ENCODE data around the gene PLEKHG3.
A peak's percentile ranks its signal among the peaks of the same experiment; 100 is the strongest.

Gene PLEKHG3

GRCh38 chr14:64779472-64779871, 75.2 kb downstream of the PLEKHG3 start:
- H3K27ac Mint-ChIP-seq: no peak overlapping the region
- H3K4me1 Mint-ChIP-seq: no peaks in the 10 kb centered on the region

GRCh38 chr14:64782196-64782595, 78.0 kb downstream of the PLEKHG3 start:
- H3K4me3 Mint-ChIP-seq: no peak overlapping the region
- H3K27ac Mint-ChIP-seq: no peak overlapping the region
- H3K4me1 Mint-ChIP-seq: no peaks in the 10 kb centered on the region
- no peak for DNase-seq
- no peaks in the 10 kb centered on the region for H3K9me3 Mint-ChIP-seq
- no peaks in the 10 kb centered on the region for H3K27me3 Mint-ChIP-seq
- no peak for ATAC-seq

More at GRCh38 chr14:64779472-64779871, 75.2 kb downstream of the PLEKHG3 start:
- H3K4me3 Mint-ChIP-seq: no peak overlapping the region
- DNase-seq: no peak
- no peaks in the 10 kb centered on the region for H3K9me3 Mint-ChIP-seq
- ATAC-seq: no peak
- no peaks in the 10 kb centered on the region for H3K27me3 Mint-ChIP-seq

GRCh38 chr14:64784006-64784405, 79.8 kb downstream of the PLEKHG3 start:
- Mint-ChIP-seq H3K9me3 (no peaks in the 10 kb centered on the region), H3K4me3 (no peak overlapping the region), H3K27ac (no peak overlapping the region), H3K4me1 (no peaks in the 10 kb centered on the region), H3K27me3 (no peaks in the 10 kb centered on the region)
- ATAC-seq (no peak), DNase-seq (no peak)

- Mint-ChIP-seq H3K4me1 (no peaks in the 10 kb centered on the region), H3K27me3 (no peaks in the 10 kb centered on the region), H3K27ac (no peak overlapping the region), H3K9me3 (no peaks in the 10 kb centered on the region), H3K4me3 (no peak overlapping the region)
- DNase-seq (no peak), ATAC-seq (no peak)
Measured at GRCh38 chr14:64786296-64787149, 82.3 kb downstream of the PLEKHG3 start.

- no peaks in the 10 kb centered on the region for H3K4me1 Mint-ChIP-seq
- no peak for DNase-seq
Measured at GRCh38 chr14:64787619-64788018, 83.4 kb downstream of the PLEKHG3 start.

GRCh38 chr14:64788706-64789105, 84.5 kb downstream of the PLEKHG3 start:
- Mint-ChIP-seq H3K9me3 (no peaks in the 10 kb centered on the region), H3K27me3 (no peaks in the 10 kb centered on the region), H3K27ac (no peak overlapping the region), H3K4me3 (no peak overlapping the region), H3K4me1 (no peaks in the 10 kb centered on the region)
- ATAC-seq (no peak), DNase-seq (no peak)

More at GRCh38 chr14:64787619-64788018, 83.4 kb downstream of the PLEKHG3 start:
- Mint-ChIP-seq H3K27me3 (no peaks in the 10 kb centered on the region), H3K9me3 (no peaks in the 10 kb centered on the region), H3K4me3 (no peak overlapping the region), H3K27ac (no peak overlapping the region)
- no peak for ATAC-seq

GRCh38 chr14:64789696-64790095, 85.5 kb downstream of the PLEKHG3 start:
- Mint-ChIP-seq H3K27me3 (no peaks in the 10 kb centered on the region), H3K27ac (no peak overlapping the region), H3K9me3 (no peaks in the 10 kb centered on the region), H3K4me1 (no peaks in the 10 kb centered on the region), H3K4me3 (no peak overlapping the region)
- no peak for ATAC-seq
- no peak for DNase-seq

GRCh38 chr14:64790478-64790877, 86.3 kb downstream of the PLEKHG3 start:
- Mint-ChIP-seq H3K4me1 (no peaks in the 10 kb centered on the region), H3K27ac (no peak overlapping the region), H3K27me3 (no peaks in the 10 kb centered on the region), H3K4me3 (no peak overlapping the region), H3K9me3 (no peaks in the 10 kb centered on the region)
- DNase-seq: no peak
- no peak for ATAC-seq

- ATAC-seq: no peak
- Mint-ChIP-seq H3K9me3 (no peaks in the 10 kb centered on the region), H3K27ac (no peak overlapping the region)
Measured at GRCh38 chr14:64792231-64792630, 88.0 kb downstream of the PLEKHG3 start.

GRCh38 chr14:64792871-64793560, 88.8 kb downstream of the PLEKHG3 start:
- ATAC-seq (no peak), DNase-seq (no peak)
- Mint-ChIP-seq H3K27me3 (no peaks in the 10 kb centered on the region), H3K9me3 (no peaks in the 10 kb centered on the region), H3K27ac (no peak overlapping the region), H3K4me1 (no peaks in the 10 kb centered on the region), H3K4me3 (no peak overlapping the region)

More at GRCh38 chr14:64792231-64792630, 88.0 kb downstream of the PLEKHG3 start:
- Mint-ChIP-seq H3K27me3 (no peaks in the 10 kb centered on the region), H3K4me3 (no peak overlapping the region), H3K4me1 (no peaks in the 10 kb centered on the region)
- no peak for DNase-seq

GRCh38 chr14:64795211-64795610, 91.0 kb downstream of the PLEKHG3 start:
- Mint-ChIP-seq H3K4me3 (no peak overlapping the region), H3K4me1 (no peaks in the 10 kb centered on the region), H3K9me3 (no peaks in the 10 kb centered on the region), H3K27ac (peak overlapping the region in 1 of 2 donors; percentile 27), H3K27me3 (no peaks in the 10 kb centered on the region)
- no peak for DNase-seq
- ATAC-seq: no peak

GRCh38 chr14:64795921-64796320, 91.7 kb downstream of the PLEKHG3 start:
- ATAC-seq (no peak), DNase-seq (no peak)
- no peaks in the 10 kb centered on the region for H3K4me1 Mint-ChIP-seq
- no peaks in the 10 kb centered on the region for H3K9me3 Mint-ChIP-seq
- no peak overlapping the region for H3K27ac Mint-ChIP-seq
- H3K27me3 Mint-ChIP-seq: no peaks in the 10 kb centered on the region
- no peak overlapping the region for H3K4me3 Mint-ChIP-seq

- H3K27ac Mint-ChIP-seq: no peak overlapping the region
- no peaks in the 10 kb centered on the region for H3K4me1 Mint-ChIP-seq
- ATAC-seq (no peak), DNase-seq (no peak)
- no peak overlapping the region for H3K4me3 Mint-ChIP-seq
- no peaks in the 10 kb centered on the region for H3K27me3 Mint-ChIP-seq
- H3K9me3 Mint-ChIP-seq: no peaks in the 10 kb centered on the region
Measured at GRCh38 chr14:64796369-64796768, 92.1 kb downstream of the PLEKHG3 start.

GRCh38 chr14:64799555-64799954, 95.3 kb downstream of the PLEKHG3 start:
- Mint-ChIP-seq H3K9me3 (no peaks in the 10 kb centered on the region), H3K4me1 (no peaks in the 10 kb centered on the region), H3K4me3 (no peak overlapping the region), H3K27ac (no peak overlapping the region), H3K27me3 (no peaks in the 10 kb centered on the region)
- no peak for ATAC-seq
- no peak for DNase-seq

Measured in stimulated activated naive CD8-positive, alpha-beta T cell treated with anti-CD3 and anti-CD28 coated beads, Interleukin-15, amount 100 ng/mL, for 72 hours (primary cell).